GM19193 (cell line): ENCODE results near the gene ABCD1.

Source experiments
- POLR2A ChIP-seq: IDR thresholded peaks from 4 replicates; pipeline ENCODE4 v1.6.1; 2011; ENCODE audit not compliant: insufficient read depth, insufficient read length; ENCODE audit errors: extremely low read depth

The ABCD1 gene

DNA sequence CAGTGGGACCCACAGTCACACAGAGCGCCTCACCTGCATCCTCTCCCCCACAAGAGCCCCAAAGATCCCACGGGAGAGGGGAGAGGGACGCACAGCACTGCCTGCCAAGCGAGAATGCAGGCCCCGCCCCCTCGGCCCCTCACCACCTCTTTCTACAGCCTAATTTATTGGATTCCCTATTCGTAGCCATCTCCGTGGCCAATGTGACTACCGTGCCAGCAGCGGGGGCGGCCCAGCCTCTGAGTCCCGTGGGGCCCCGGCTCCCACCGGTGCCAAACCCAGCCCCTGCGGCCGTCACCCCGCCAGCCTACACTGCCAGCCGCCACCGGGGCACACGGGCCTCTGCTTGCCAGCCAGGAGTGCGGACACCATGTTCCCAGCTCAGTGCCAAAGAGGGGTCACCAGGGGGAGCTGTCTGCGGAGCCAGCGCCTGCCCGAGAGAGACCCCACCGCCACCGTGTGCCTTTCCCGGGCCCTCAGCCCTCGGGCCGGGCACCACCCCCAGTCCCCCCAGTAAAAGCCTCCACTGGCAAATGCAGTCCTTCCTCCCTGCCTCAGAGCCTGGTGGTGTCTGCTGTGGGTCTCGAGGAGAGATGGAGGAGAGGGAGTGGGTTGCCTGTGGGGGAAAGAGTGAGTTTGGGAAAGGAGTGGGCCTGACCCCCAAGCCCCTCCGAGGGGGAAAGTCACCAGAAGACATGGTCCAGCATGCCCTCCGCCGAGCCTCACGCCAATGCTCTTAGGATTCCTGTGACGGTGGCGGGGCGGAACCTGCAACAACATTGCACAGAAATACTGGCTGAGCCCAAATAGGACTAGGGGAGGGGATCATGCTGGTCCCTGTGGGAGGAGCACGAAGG lies 19.8 kb downstream of the ABCD1 start:
- no peak for TF ChIP-seq POLR2A

DNA sequence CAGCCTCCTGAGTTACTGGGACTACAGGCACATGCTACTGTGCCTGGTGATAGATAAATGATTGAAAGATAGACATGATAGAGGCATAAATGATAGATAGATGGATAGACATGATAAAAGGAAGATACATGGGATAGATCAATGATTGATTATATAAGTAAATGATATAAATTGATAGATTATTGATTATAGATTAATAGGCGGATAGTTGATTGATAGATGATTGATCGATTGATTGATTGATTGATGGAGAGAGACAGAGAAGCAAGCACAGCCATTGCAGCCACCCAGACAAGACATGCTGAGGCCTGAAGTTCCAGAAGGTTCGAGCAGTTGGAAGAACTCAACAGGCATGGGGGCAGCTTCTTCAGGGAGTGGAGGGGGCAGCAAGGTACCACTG lies 21.7 kb downstream of the ABCD1 start:
- TF ChIP-seq POLR2A: no peak

DNA sequence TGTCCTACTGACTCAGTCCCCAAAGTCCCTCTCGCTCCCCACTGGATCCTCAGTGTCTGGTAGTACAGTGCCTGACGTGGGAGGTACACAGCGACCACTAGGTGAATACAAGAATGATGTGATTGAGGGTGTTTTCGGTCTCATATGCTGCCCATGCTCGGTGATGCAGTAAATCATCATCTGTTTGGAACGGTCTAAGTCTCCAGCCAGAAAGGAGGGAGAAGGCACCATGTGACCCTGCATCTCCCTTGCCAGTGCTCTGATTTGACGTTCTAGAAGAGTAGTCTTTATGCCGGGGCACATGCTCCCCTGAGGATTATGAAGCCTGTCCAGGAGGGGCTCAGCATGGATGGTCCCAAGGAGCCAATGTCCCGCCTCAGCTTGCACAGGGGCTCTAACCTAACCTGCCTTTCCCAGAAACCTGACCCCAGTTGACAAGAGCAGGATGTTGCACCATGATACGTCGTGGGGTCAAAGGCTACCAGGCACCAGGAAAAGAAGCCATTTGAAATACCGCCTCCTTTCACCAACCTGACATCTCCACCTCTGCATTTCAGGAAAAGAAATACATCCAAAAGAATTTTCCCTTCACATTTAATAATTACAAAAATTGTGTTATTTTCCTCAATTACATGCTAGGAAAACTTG lies 25.6 kb downstream of the ABCD1 start:
- no peak for TF ChIP-seq POLR2A

DNA sequence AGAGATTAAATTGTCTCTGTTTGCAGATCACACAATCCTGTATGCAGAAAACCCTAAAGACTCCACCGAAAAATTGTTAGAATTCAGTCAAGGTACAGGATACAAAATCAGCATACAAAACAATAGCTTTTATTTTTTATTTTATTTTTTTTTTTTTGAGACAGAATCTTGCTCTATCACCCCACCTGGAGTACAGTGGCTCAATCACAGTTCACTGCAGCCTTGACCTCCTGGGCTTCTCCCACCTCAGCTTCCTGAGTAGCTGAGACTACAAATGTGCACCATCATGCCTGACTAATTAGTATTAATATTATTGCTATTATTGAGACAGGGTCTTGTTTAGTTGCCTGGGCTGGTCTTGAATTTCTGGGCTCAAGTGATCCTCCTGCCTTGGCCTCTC lies 30.5 kb downstream of the ABCD1 start:
- no peak for TF ChIP-seq POLR2A

DNA sequence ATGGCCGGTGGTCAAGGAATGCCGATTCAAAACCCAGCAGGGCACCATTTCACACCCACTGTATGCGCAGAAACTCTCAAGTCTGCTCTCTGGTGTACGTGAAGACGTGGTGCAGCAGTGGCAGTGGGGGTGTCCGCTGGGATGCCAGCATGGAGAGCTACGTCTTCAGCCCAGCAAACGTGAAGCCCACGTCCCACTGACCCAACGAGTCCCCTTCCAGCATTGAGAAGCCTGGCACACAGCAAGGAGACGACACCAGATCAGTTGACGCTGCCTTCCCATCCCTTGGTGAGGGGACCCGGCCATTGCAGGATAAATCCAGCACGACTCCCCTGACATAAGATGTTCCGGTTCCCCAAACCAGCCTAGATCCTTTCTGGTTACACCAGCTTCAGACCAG lies 37.2 kb downstream of the ABCD1 start:
- TF ChIP-seq POLR2A: no peak

DNA sequence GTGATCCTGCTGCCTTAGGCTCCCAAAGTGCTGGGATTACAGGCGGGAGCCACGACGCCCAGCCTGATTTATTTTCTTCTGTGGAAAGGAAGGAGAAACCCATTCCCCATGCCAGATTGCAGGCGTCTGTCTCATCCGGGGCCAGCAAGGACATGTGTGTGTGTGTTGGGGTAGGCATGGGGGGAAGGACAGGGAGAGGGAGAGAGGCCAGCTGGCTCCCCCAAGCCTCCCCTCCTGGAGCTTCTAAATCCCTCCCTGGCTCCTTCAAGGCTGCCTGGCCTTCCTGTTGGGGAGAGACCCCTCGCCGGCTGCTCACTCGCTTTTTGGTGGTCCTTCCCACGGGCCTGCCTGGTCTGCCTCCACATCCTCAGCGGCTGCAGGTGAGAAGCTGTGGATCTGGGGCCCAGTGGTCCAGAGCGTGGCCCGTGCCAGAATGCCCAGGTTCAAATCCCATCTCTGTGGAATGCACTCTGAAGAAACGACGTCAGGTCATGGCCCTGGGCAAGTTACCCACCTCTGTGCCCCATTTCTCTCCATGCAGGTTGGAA lies 38.0 kb downstream of the ABCD1 start:
- TF ChIP-seq POLR2A: no peak

DNA sequence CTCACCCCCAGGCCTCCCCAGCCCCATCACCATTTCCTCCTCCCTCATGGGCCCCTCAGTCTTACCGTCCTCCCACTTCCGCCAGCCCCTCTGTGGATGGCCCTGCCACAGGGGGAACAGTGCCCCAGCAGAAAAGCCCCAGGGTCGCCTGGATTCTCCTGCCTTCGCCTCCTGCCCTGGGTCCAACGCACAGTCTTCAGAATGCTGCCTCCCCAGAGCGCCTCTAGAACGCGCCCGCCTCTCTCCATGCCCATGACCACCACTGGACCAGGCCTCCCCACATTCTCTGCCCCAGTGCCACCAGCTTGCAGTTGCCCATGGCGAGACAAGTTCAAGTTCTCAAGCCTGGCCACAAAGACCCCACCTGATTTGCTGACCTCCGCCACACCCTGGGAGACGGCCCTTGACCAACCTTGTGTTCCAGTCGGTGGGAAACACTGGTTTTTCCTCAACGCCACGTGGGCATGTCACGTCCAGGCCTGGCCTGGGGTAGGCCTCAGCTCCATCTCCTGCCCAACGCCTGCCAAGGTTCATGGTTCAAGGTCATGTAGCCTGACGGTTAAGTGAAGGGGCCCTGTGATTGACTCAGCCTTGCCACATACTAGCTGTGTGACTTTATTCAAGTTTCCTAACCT lies 38.8 kb downstream of the ABCD1 start:
- TF ChIP-seq POLR2A: no peak

DNA sequence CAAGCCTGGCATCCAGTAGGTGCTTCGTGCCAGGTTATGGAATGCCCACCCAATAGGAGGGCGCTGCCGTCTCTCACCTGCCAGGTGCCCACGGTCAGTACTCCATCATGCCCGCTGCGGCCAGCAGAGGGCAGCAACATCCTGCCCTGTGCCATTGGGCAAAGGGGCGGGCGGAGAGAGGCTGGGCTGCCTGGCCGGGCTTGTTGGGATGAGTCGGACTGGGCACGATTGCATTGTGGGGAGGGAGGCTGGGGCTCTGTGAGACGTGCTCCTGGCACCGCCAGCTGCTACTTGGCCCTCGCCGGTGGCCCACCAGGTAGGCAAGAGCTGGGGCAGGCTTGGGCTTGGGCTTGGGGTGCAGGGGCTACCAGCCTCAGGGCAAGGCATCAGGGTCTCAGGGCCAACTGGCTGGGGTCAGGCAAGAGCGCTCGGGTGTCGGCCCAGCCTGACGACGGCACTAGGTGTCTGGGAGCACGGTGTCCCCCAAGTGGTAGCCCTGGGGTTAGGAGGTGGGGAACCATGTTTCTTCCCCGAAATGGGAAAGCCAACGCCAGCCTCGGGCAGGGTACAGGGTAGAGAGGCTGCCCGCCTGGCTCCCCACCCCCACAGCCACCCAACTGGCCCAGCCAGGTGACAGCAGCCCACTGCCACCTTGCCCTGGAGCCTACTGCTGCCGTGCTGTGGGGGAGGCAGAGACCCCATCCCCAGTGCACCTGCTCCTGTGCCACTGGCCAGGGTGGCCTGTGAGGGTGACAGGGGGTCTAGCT lies 39.5 kb downstream of the ABCD1 start, which contains the start of gene PLXNB3:
Gene PLXNB3, plus strand, starts transcription at position 261 of the 767 bp plus-strand sequence. CDS start 1,287 bp downstream, outside the sequence.
- no peak for TF ChIP-seq POLR2A

DNA sequence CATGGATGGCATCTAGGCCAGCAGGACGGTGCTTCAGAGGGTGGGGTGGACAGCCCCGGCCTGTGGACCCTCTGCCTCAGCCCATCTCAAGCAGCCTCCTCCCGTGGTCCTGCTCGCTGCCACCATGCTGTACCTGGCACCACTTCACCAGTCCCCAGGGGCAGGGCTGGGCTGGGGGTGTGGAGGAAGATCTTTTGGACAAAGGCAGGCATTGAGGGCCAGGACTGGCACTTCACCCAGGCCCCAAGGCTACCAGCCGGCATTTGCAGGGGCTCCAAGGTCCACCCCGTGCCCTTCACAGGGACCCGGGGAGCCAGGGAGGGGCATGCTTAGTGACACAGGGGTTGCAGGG lies 40.1 kb downstream of the ABCD1 start:
- TF ChIP-seq POLR2A: no peak

DNA sequence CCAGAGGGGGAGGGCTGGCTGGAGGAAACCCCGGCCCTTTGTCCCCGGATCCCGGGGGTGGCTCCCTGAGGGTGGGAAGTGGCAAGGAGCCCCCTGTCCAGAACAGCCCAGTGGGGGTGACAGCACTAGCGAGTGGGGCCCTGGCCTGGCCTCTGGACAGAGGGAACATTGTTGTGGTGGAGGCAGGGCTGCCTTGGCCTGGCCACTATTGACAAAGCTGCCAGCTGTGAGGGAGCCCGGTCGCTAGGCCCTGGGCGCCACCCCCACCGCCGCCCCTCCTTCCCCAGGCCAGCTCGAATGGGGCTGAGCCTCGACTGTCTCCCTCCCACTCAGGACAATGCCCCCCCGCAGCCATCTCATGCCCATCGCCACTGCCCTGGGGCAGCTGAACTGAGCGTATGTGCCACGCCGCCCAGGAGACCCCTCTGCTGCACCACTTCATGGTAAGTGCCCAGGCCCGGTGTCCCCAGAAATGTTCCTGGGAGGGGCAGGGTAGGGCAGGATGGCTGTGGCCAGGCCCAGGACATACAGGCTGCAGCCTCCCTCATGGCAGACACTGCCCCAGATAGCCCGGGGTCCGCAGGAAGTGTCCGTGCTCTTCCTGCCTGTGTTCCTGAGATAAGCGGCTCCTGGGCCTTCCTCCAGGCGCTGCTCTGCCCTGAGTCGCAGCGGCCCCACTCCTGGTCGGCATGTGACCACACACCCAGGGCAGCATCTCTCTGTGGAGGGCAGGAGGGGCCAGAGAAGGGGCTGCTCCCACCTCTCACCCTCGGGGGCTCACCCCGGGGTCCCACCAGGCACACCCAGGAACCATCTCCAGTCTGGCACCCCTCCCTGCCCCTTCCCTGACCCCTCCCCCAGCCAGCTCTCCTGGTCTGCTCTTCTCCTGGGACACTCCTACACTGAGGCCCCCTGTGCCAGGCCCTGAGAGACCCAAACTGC lies 40.8 kb downstream of the ABCD1 start:
- TF ChIP-seq POLR2A: no peak

DNA sequence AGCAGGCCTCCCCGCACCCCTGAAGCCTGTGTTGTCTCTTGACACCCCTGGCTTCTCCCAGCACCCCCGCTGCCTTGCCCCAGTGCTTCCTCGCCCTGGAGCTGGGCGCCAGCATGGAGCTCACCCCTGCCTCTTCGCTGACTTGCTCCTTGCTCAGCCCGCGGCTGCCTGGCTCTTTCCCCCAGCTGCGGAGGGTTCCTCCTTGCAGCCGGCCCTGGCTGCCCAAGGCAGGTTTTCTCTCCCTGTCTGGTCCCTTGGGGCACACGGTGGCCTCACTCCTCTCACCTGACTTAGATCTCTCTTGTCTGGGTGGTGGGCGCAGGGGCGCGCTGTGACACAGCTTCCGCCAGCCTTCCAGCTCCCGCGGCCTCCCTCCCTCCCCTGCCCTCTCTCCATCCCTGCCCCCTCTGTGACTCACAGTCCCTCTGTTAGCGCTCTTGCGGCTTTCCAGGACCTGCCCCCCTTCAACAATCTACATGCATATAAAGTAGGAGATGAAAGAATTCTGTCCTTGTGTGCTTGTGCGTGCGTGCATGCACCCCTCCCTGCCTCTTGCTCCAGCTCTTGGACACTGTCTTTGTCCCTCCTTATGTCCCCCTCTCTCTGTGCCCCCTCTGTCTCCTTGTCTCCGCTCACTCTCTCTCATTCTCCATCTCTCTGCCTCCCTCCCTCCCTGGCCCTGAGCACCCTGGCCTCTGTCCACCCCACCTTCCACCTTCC lies 41.6 kb downstream of the ABCD1 start:
- TF ChIP-seq POLR2A: no peak

DNA sequence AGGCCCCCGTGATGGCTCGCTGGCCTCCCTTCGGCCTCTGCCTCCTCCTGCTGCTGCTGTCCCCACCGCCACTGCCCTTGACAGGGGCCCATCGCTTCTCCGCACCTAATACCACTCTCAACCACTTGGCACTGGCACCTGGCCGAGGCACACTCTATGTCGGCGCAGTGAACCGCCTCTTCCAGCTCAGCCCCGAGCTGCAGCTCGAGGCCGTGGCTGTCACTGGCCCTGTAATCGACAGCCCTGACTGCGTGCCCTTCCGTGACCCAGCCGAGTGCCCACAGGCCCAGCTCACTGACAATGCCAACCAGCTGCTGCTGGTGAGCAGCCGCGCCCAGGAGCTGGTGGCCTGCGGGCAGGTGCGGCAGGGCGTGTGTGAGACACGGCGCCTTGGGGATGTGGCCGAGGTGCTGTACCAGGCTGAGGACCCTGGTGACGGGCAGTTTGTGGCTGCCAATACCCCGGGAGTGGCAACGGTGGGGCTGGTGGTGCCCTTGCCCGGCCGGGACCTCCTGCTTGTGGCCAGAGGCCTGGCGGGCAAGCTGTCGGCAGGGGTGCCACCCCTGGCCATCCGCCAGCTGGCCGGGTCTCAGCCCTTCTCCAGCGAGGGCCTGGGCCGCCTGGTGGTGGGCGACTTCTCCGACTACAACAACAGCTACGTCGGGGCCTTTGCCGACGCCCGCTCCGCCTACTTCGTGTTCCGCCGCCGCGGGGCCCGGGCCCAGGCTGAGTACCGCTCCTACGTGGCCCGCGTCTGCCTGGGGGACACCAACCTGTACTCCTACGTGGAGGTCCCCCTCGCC lies 42.4 kb downstream of the ABCD1 start:
- TF ChIP-seq POLR2A: no peak
